GM12878 (cell line): ENCODE results near the gene NADSYN1. TPM values are rescaled to one million over a fixed set of nuclear protein-coding genes. Genes with fewer than 3 reads are reported as not detected.

Experiments
- ATAC-seq: fragments of 200-7000 bp; cut with Tn5 transposase; 3 replicates; pipeline ENCODE4 v1.9.1; 2020; ENCODE audit warnings: mild to moderate bottlenecking, moderate library complexity
- BruUV-seq: library from RNA; stranded (reverse); fragments of 400-500 nt; replicated peaks from 2 replicates; lab custom pipeline; 2021; lab: Mats Ljungman, UMichigan
- CTCF ChIA-PET: fragments of 300-600 bp; sonication (Branson Sonifier 250); formaldehyde crosslinking; extraction: SDS; loops from one replicate; lab custom pipeline; 2021; ENCODE audit warnings: inconsistent platforms; lab: Yijun Ruan, JAX
- POLR2A ChIA-PET: fragments of 350-600 bp; formaldehyde crosslinking; extraction: SDS; loops from one replicate; lab custom pipeline; 2021; ENCODE audit warnings: inconsistent platforms; lab: Charles Lee
- RAD21 ChIA-PET: fragments of 300-600 bp; sonication (Branson Sonifier 250); formaldehyde crosslinking; loops from one replicate; lab custom pipeline; 2023; ENCODE audit warnings: antibody characterized with exemption; ENCODE audit not compliant: unreplicated experiment; lab: Charles Lee
- SMC1A ChIA-PET: fragments of 300-600 bp; sonication (Branson Sonifier 250); formaldehyde crosslinking; loops from one replicate; lab custom pipeline; 2023; ENCODE audit not compliant: unreplicated experiment, uncharacterized antibody; lab: Charles Lee
- DNase-seq: peaks from one replicate; pipeline ENCODE4 v3.0.0-alpha.2; 2011; ENCODE audit warnings: low read depth, low spot score
- FAIRE-seq: peaks from 3 replicates; lab custom pipeline; 2011; peaks lifted over from hg19 to GRCh38; lab: Jason Lieb, UNC
- H2AFZ ChIP-seq: 2 replicates; pipeline ENCODE4 v1.6.0; 2011; ENCODE audit warnings: low read depth, low read length, control low read depth; ENCODE audit not compliant: control insufficient read depth
- H3K27ac ChIP-seq: 2 replicates; pipeline ENCODE4 v1.5.1; 2011; ENCODE audit warnings: control low read depth; ENCODE audit not compliant: control insufficient read depth, insufficient read depth
- H3K27me3 ChIP-seq, 2 experiments: replicated peaks in 1 of 2; 2 replicates each; pipeline versions ENCODE4 v1.6.0 to v1.6.1; 2011; ENCODE audit warnings: low read length in 1 of 2; ENCODE audit not compliant: control insufficient read depth in 2 of 2, insufficient read depth in 2 of 2
- H3K36me3 ChIP-seq, 2 experiments: 2 replicates each; pipeline ENCODE4 v1.5.1; 2011; ENCODE audit warnings: low read length in 1 of 2; ENCODE audit not compliant: control insufficient read depth in 2 of 2, insufficient read depth in 2 of 2
- H3K4me1 ChIP-seq: 2 replicates; pipeline ENCODE4 v1.6.1; 2011; ENCODE audit warnings: mild to moderate bottlenecking, low read length, moderate library complexity, mixed read lengths; ENCODE audit not compliant: control insufficient read depth, insufficient read depth
- H3K4me2 ChIP-seq: 2 replicates; pipeline ENCODE4 v1.6.0; 2011; ENCODE audit warnings: control low read depth; ENCODE audit not compliant: control insufficient read depth, insufficient read depth
- H3K4me3 ChIP-seq: fragments of 200-600 bp; sonication (generic); 2 replicates; pipeline ENCODE4 v1.5.1; 2016
- H3K79me2 ChIP-seq: 2 replicates; pipeline ENCODE4 v1.6.0; 2011; ENCODE audit warnings: low read length; ENCODE audit not compliant: control insufficient read depth, insufficient read depth
- H3K9ac ChIP-seq: 2 replicates; pipeline ENCODE4 v1.8.0; 2011; ENCODE audit warnings: low read length, control low read depth, mixed read lengths; ENCODE audit not compliant: control insufficient read depth, insufficient read depth
- H3K9me3 ChIP-seq: replicated peaks from 3 replicates; pipeline ENCODE4 v1.5.1; 2011; ENCODE audit warnings: mild to moderate bottlenecking, low read length; ENCODE audit not compliant: control insufficient read depth, insufficient read depth
- H4K20me1 ChIP-seq: 2 replicates; pipeline ENCODE4 v1.6.0; 2011; ENCODE audit not compliant: control insufficient read depth, insufficient read depth
- FOXM1 ChIP-seq: IDR thresholded peaks from 2 replicates; pipeline ENCODE4 v1.6.1; 2012; ENCODE audit warnings: low read depth, mild to moderate bottlenecking, inconsistent platforms, low read length, moderate library complexity
- JUNB ChIP-seq: IDR thresholded peaks from 2 replicates; pipeline ENCODE4 v1.6.1; 2016; ENCODE audit warnings: antibody characterized with exemption, mild to moderate bottlenecking
- KDM1A ChIP-seq: fragments of 200-600 bp; sonication (generic); IDR thresholded peaks from 2 replicates; pipeline ENCODE4 v1.6.1; 2016; ENCODE audit warnings: borderline replicate concordance
- NBN ChIP-seq: fragments of 450-650 bp; IDR thresholded peaks from 2 replicates; pipeline ENCODE4 v1.6.1; 2016
- STAT3 ChIP-seq: IDR thresholded peaks from 2 replicates; pipeline ENCODE4 v1.6.1; 2011; ENCODE audit warnings: low read depth, low read length, improper control_type of control experiment
- WGBS: methylation state at CpG from one replicate; pipeline ENCODE4 v1.1.6; 2016; ENCODE audit warnings: low lambda C conversion rate; ENCODE audit not compliant: insufficient replicate concordance, insufficient coverage; ENCODE audit errors: missing lambda C conversion rate; 5-methylcytosine and 5-hydroxymethylcytosine counted together
- in situ Hi-C: fragments of 300-500 bp; cut with MboI; formaldehyde crosslinking; loops from 9 replicates; pipeline ENCODE4 v1.14.3; 2018; ENCODE audit warnings: mixed read lengths
- intact Hi-C: fragments of 100-400 bp; cut with micrococcal nuclease; formaldehyde crosslinking; loops from one replicate; pipeline ENCODE4 v1.14.2; 2022; ENCODE audit not compliant: unreplicated experiment
- polyA plus RNA-seq, 11 experiments: library from polyadenylated mRNA; depleted of rRNA in 4 of 11; unstranded in 6 of 11; stranded (reverse) in 5 of 11; fragments of >200 nt; fragmentation: Nextera tagmentation in 4 of 11; fragmentation: Illumina TruSeq in 1 of 11; extraction: Ambion mirVana in 4 of 11; extraction: Trizol in 1 of 11; gene quantifications; 1 replicate in 1 of 11; 2 replicates in 10 of 11; pipeline versions ENCODE4 v1.2.1 to v1.2.3, GENCODE V29; 2011 to 2016; ENCODE audit warnings: inconsistent platforms in 2 of 11, missing spikeins in 2 of 11, low read depth in 1 of 11
- total RNA-seq, 4 experiments: library from RNA; depleted of rRNA in 3 of 4; stranded (reverse); fragments of >200 nt in 3 of 4; fragmentation: Illumina TruSeq in 1 of 4; extraction: Trizol in 1 of 4; gene quantifications; 2 replicates each; pipeline versions ENCODE4 v1.2.1 to v1.2.3, GENCODE V29; 2013 to 2021
- TF ChIP-seq, protein P1 (sequence below): fragments of 450-650 bp; IDR thresholded peaks from 2 replicates; pipeline ENCODE4 v1.6.1; 2016; ENCODE audit warnings: mild to moderate bottlenecking

Gene NADSYN1
- total and polyA plus RNA-seq, 10 of the 15 experiments (the other 5 are each of a cell fraction or from before 2014, with no cell fraction given) = 12.2 to 90.2 (median 69.5) TPM

DNA sequence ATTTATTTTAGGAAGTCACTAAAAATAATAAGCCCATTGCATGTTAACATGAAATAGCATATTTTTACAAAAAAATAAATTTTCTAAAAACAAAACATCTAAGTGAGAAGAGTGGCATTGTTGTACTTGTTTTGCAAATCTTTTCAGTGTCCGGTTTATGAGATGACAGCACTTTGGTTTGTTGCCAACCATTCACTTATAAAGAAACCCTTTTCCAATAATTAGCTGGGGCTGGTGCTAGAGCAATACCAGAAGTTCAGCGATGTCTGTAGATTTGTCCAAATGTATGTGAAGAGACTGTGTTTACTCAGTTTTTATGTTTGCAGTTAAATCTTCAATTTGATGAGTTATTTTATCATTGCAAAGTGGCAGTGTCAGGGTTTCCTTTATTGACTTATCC, 52.0 kb downstream of the NADSYN1 start:
- in situ Hi-C loops (no loop called here), intact Hi-C loops (no loop called here)
- no peak overlapping the region for H3K4me2 ChIP-seq
- WGBS = 95% methylated on average over 2 of the region's 2 CpGs
- TF ChIP-seq KDM1A = no peak
- TF ChIP-seq FOXM1 = no peak
- TF ChIP-seq STAT3 = no peak
- no peak for TF ChIP-seq NBN
- TF ChIP-seq, protein P1, sequence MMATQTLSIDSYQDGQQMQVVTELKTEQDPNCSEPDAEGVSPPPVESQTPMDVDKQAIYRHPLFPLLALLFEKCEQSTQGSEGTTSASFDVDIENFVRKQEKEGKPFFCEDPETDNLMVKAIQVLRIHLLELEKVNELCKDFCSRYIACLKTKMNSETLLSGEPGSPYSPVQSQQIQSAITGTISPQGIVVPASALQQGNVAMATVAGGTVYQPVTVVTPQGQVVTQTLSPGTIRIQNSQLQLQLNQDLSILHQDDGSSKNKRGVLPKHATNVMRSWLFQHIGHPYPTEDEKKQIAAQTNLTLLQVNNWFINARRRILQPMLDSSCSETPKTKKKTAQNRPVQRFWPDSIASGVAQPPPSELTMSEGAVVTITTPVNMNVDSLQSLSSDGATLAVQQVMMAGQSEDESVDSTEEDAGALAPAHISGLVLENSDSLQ = no peak
- CTCF ChIA-PET = no interaction called here
- POLR2A ChIA-PET = no interaction called here
- RAD21 ChIA-PET = no interaction called here
- no peaks in the 10 kb centered on the region; the same call in 2 of the 3 replicates for H3K9me3 ChIP-seq
- no peaks in the 10 kb centered on the region for H4K20me1 ChIP-seq
- H2AFZ ChIP-seq = no peak overlapping the region
- no peak overlapping the region for H3K4me3 ChIP-seq
- no TSS peak for BruUV-seq
- no peaks in the 10 kb centered on the region for H3K27me3 ChIP-seq
- SMC1A ChIA-PET = interaction anchor here (1.0 to 1.1 kb wide), 2 partner anchors 15 to 38 kb away, joined by 3 read pairs; no protein-coding TSS in a partner anchor
- FAIRE-seq (no peak), DNase-seq (no peak), ATAC-seq (no peak)
- H3K9ac ChIP-seq = no peak overlapping the region
- no peaks in the 10 kb centered on the region for H3K79me2 ChIP-seq
- H3K27ac ChIP-seq = no peak overlapping the region
- H3K36me3 ChIP-seq = peaks cover 5 to 11% of the 10 kb centered on the region in 2 experiments; a peak in 3 of 4 replicates
- H3K4me1 ChIP-seq = 0 out of 2 replicates have a peak, but pooled peaks cover 2% of the 10 kb centered on the region

DNA sequence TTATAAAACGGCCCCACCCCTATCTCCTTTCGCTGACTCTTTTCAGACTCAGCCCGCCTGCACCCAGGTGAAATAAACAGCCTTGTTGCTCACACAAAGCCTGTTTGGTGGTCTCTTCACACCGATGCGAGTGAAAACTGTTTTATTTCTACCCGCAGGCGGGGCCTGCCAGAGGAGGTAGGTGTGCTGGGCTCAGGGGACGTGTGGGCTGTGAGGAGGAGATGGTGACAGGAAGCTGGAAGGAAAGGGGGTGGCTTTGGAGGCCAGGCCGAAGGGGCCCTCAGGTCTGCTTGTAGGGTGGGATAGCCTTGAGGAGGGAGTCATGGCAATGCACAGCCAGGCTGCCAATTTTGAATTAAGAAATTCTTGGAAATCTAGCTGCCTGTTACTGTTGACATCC, 52.8 kb downstream of the NADSYN1 start:
- FAIRE-seq (no peak), ATAC-seq (no peak), DNase-seq (no peak)
- H2AFZ ChIP-seq = no peak overlapping the region
- no peak overlapping the region for H3K4me3 ChIP-seq
- intact Hi-C loops = no loop called here
- peaks cover 5 to 6% of the 10 kb centered on the region in 2 experiments; a peak in 3 of 4 replicates for H3K36me3 ChIP-seq
- ChIA-PET SMC1A (interaction anchor here (1.0 to 1.1 kb wide), 3 partner anchors 14 to 37 kb away, joined by 3 read pairs; no protein-coding TSS in a partner anchor), POLR2A (no interaction called here), CTCF (no interaction called here), RAD21 (no interaction called here)
- H3K9ac ChIP-seq = no peak overlapping the region
- no peaks in the 10 kb centered on the region; the same call in 2 of the 3 replicates for H3K9me3 ChIP-seq
- no peak for TF ChIP-seq JUNB
- WGBS = 93% methylated on average over 9 of the region's 9 CpGs
- H4K20me1 ChIP-seq = no peaks in the 10 kb centered on the region
- in situ Hi-C loops = no loop called here
- H3K4me2 ChIP-seq = no peak overlapping the region
- BruUV-seq = no TSS peak
- no peaks in the 10 kb centered on the region for H3K27me3 ChIP-seq
- no peak overlapping the region for H3K27ac ChIP-seq
- H3K79me2 ChIP-seq = no peaks in the 10 kb centered on the region
- 0 out of 2 replicates have a peak, but pooled peaks cover 2% of the 10 kb centered on the region for H3K4me1 ChIP-seq
